K562 (cell line): ENCODE results near the gene SKIC2. TPM values are rescaled to one million over a fixed set of nuclear protein-coding genes. Genes with fewer than 3 reads are reported as not detected.
A peak's percentile ranks its signal among the peaks of the same experiment; 100 is the strongest.

Source experiments
- AFF4 ChIP-seq: sonication (generic); formaldehyde crosslinking; IDR thresholded peaks from 2 replicates; pipeline ENCODE4 v1.8.0; 2023; ENCODE audit warnings: mild to moderate bottlenecking, missing genetic modification reagents
- ARID2 ChIP-seq: fragments of 450-650 bp; IDR thresholded peaks from 2 replicates; pipeline ENCODE4 v1.6.1; 2017; ENCODE audit warnings: antibody characterized with exemption, mild to moderate bottlenecking
- CEBPG ChIP-seq, 3 experiments: fragments of 200-800 bp in 1 of 3; sonication (Bioruptor generic) in 1 of 3; sonication (generic) in 1 of 3; formaldehyde crosslinking in 1 of 3; IDR thresholded peaks in 2 of 3; conservative IDR thresholded peaks in 1 of 3; 2 replicates each; pipeline versions ENCODE4 v1.6.1 to v1.8.0; 2016 to 2022; ENCODE audit warnings: missing compliant biosample characterization in 2 of 3, missing genetic modification characterization in 2 of 3, mild to moderate bottlenecking in 1 of 3, missing genetic modification reagents in 1 of 3
- CREB3 ChIP-seq: fragments of 450-650 bp; conservative IDR thresholded peaks from 2 replicates; pipeline ENCODE4 v1.6.1; 2016; ENCODE audit warnings: missing genetic modification characterization, low read depth, mild to moderate bottlenecking, missing compliant biosample characterization, moderate library complexity
- ETS2 ChIP-seq: IDR thresholded peaks from 2 replicates; pipeline ENCODE4 v1.6.1; 2016; ENCODE audit warnings: borderline replicate concordance, missing genetic modification characterization, mild to moderate bottlenecking, moderate library complexity, missing compliant biosample characterization; ENCODE audit not compliant: poor library complexity, severe bottlenecking
- EZH2 ChIP-seq: IDR thresholded peaks from 2 replicates; pipeline ENCODE4 v1.6.1; 2012; ENCODE audit warnings: low read depth, mild to moderate bottlenecking, inconsistent platforms, low read length, borderline replicate concordance
- GATAD2B ChIP-seq: fragments of 450-650 bp; IDR thresholded peaks from 2 replicates; pipeline ENCODE4 v1.6.1; 2017; ENCODE audit warnings: mild to moderate bottlenecking, borderline replicate concordance
- MTA1 ChIP-seq: fragments of 450-650 bp; IDR thresholded peaks from 2 replicates; pipeline ENCODE4 v1.6.1; 2017; ENCODE audit warnings: borderline replicate concordance
- MTA3 ChIP-seq: fragments of 450-650 bp; formaldehyde crosslinking; IDR thresholded peaks from 2 replicates; pipeline ENCODE4 v1.6.1; 2017; ENCODE audit warnings: mild to moderate bottlenecking, borderline replicate concordance
- NEUROD1 ChIP-seq: fragments of 150-350 bp; IDR thresholded peaks from 2 replicates; pipeline ENCODE4 v1.6.1; 2014; ENCODE audit warnings: borderline replicate concordance, low read length, low read depth; ENCODE audit not compliant: partially characterized antibody
- RB1 ChIP-seq: fragments of 450-650 bp; IDR thresholded peaks from 2 replicates; pipeline ENCODE4 v1.6.1; 2017; ENCODE audit warnings: low read depth, mild to moderate bottlenecking
- SAFB ChIP-seq: fragments of 200-400 bp; formaldehyde crosslinking; IDR thresholded peaks from 2 replicates; pipeline ENCODE4 v1.6.1; 2017; ENCODE audit warnings: low read depth, low read length, borderline replicate concordance
- SAP30 ChIP-seq: fragments of 200-600 bp; sonication (generic); IDR thresholded peaks from 2 replicates; pipeline ENCODE4 v1.6.1; 2012; ENCODE audit warnings: borderline replicate concordance, low read depth, mild to moderate bottlenecking, moderate library complexity, low read length, control low read depth, inconsistent platforms; ENCODE audit not compliant: insufficient read depth, poor library complexity, severe bottlenecking
- SP2 ChIP-seq: IDR thresholded peaks from 2 replicates; pipeline ENCODE4 v1.6.1; 2011; ENCODE audit warnings: mild to moderate bottlenecking, low read depth, low read length, moderate library complexity; ENCODE audit not compliant: poor library complexity, severe bottlenecking; ENCODE audit errors: extremely low read depth
- TGIF2 ChIP-seq: sonication (generic); formaldehyde crosslinking; IDR thresholded peaks from 2 replicates; pipeline ENCODE4 v1.8.1; 2022; ENCODE audit warnings: mild to moderate bottlenecking, missing genetic modification reagents, moderate library complexity
- YBX1 ChIP-seq: fragments of 450-650 bp; IDR thresholded peaks from 2 replicates; pipeline ENCODE4 v1.7.1; 2016; ENCODE audit warnings: mild to moderate bottlenecking
- ZBTB17 ChIP-seq: fragments of 450-650 bp; formaldehyde crosslinking; IDR thresholded peaks from 2 replicates; pipeline ENCODE4 v1.4.0; 2020; ENCODE audit warnings: mild to moderate bottlenecking
- ZBTB33 ChIP-seq: sonication (generic); formaldehyde crosslinking; IDR thresholded peaks from 2 replicates; pipeline ENCODE4 v1.8.1; 2023; ENCODE audit warnings: mild to moderate bottlenecking, missing genetic modification reagents
- ZNF224 ChIP-seq: sonication (generic); formaldehyde crosslinking; IDR thresholded peaks from 2 replicates; pipeline ENCODE4 v1.8.0; 2022; ENCODE audit warnings: mild to moderate bottlenecking, missing genetic modification reagents
- polyA plus RNA-seq, 8 experiments: library from polyadenylated mRNA; depleted of rRNA in 4 of 8; stranded (reverse) in 5 of 8; unstranded in 3 of 8; fragments of >200 nt; fragmentation: Nextera tagmentation in 2 of 8; fragmentation: Illumina TruSeq in 1 of 8; extraction: Ambion mirVana in 2 of 8; extraction: Trizol in 1 of 8; gene quantifications; 2 replicates each; pipeline versions ENCODE4 v1.2.1 to v1.2.3, GENCODE V29; 2011 to 2014; ENCODE audit warnings: inconsistent platforms in 1 of 8, missing spikeins in 1 of 8
- total RNA-seq, 7 experiments: library from RNA; depleted of rRNA in 6 of 7; stranded (reverse); fragments of >200 nt in 6 of 7; fragmentation: Illumina TruSeq in 2 of 7; extraction: Trizol in 2 of 7; gene quantifications; 2 replicates each; pipeline versions ENCODE4 v1.2.1 to v1.2.3, GENCODE V29; 2011 to 2021; ENCODE audit warnings: low replicate concordance in 1 of 7

SKIC2 gene
- total and polyA plus RNA-seq, 9 of the 15 experiments (the other 6 are each of a cell fraction or from before 2014, with no cell fraction given) = 3.3 to 94.6 (median 38.8) TPM

GRCh38 chr6:31958741-31959739, at the start of gene SKIC2, which contains the start of gene NELFE (continued):
- TF ChIP-seq AFF4 (CRISPR knock-in tag) (peak; percentile 83; the same call in 1 of the 2 replicates), ARID2 (no peak), ZNF224 (CRISPR knock-in tag) (no peak), YBX1 (no peak), RB1 (peak; percentile 97), TGIF2 (peak; percentile 92; the same call in 1 of the 2 replicates), SP2 (no peak), SAFB (no peak), ETS2 (tag) (no peak), EZH2 (no peak), GATAD2B (peak; percentile 100), CREB3 (peak; percentile 97), ZBTB33 (CRISPR knock-in tag) (peak; percentile 26; the same call in 1 of the 2 replicates), CEBPG (CRISPR knock-in tag; IDR thresholded peaks at IDR 0.05) (peak; percentile 6; the same call in 1 of the 2 replicates), CEBPG (tag; conservative IDR thresholded peaks at IDR 0.05 in 1 of 2, IDR thresholded peaks at IDR 0.05 in 1 of 2) (no peak), MTA1 (peak; percentile 99), ZBTB17 (CRISPR knock-in tag) (peak; percentile 94), MTA3 (peak; percentile 93), NEUROD1 (peak; percentile 38), SAP30 (peak; percentile 89)
